ENCODE measurements around the gene DNMT3A.

DNA sequence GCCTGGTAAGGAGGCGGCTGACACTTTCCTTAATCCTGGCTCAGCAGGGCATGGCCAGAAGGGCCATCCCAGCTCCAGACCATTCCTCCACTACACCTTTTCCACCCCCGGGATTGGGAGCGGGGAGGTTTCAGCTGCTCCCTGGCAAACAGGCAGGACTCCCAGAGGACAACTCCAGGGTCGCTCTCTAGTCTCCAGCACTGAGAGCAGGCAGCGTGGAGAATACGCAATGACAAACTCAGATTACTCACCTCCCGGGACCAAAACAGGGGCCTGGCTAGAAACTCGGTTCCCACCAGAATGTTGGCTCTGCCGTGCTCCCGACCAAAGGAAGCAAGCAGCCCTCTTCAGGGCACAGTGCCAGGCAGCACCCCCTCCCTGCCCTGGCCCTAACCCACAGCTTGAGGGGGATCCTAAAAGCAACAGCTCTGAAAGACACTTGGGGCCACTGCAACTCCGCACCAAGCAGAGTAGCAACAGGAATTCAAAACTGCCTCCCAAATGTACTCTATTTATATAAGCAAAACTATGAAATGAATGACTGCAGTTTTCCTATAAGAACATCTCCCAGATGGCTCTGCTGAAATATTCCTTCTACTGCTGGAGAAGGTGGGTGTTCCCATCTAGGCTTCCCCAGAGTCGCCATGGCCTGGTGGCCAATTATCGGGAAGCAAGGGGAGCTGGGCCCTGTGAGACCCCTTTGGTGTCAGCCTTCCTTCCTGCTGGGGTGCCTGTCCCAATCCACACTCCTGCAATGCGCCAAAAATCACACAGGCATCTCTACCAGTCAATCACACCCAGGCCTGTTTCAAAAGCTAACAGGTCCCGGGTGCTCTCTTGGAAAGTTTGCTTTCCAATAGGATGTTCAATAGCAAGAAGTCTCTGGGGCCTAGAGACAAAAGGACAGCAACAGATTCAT, 112.2 kb downstream of the DNMT3A start:
- TF ChIP-seq, protein P1, sequence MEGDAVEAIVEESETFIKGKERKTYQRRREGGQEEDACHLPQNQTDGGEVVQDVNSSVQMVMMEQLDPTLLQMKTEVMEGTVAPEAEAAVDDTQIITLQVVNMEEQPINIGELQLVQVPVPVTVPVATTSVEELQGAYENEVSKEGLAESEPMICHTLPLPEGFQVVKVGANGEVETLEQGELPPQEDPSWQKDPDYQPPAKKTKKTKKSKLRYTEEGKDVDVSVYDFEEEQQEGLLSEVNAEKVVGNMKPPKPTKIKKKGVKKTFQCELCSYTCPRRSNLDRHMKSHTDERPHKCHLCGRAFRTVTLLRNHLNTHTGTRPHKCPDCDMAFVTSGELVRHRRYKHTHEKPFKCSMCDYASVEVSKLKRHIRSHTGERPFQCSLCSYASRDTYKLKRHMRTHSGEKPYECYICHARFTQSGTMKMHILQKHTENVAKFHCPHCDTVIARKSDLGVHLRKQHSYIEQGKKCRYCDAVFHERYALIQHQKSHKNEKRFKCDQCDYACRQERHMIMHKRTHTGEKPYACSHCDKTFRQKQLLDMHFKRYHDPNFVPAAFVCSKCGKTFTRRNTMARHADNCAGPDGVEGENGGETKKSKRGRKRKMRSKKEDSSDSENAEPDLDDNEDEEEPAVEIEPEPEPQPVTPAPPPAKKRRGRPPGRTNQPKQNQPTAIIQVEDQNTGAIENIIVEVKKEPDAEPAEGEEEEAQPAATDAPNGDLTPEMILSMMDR (IDR thresholded peaks at IDR 0.05; ENCODE audit: insufficient read depth, low read depth, low read length): no peak
- no peak for TF ChIP-seq EZH2 (IDR thresholded peaks at IDR 0.05; ENCODE audit: insufficient read depth, low read length)
